IMR-90 (cell line): ENCODE results near the gene PEX19. TPM values are rescaled to one million over a fixed set of nuclear protein-coding genes. Genes with fewer than 3 reads are reported as not detected.

Source experiments
- ATAC-seq: fragments of 200-7000 bp; cut with Tn5 transposase; 2 replicates; pipeline ENCODE4 v1.9.1; 2020; ENCODE audit warnings: low read depth, mild to moderate bottlenecking, moderate library complexity
- BruUV-seq: library from RNA; stranded (reverse); fragments of 400-500 nt; replicated peaks from 2 replicates; lab custom pipeline; 2021; lab: Mats Ljungman, UMichigan
- CTCF ChIA-PET: fragments of 300-600 bp; formaldehyde crosslinking; extraction: SDS; loops from one replicate; lab custom pipeline; 2021; ENCODE audit warnings: antibody characterized with exemption; lab: Yijun Ruan, JAX
- POLR2A ChIA-PET: fragments of 300-600 bp; sonication (Branson Sonifier 250); formaldehyde crosslinking; loops from one replicate; lab custom pipeline; 2022; ENCODE audit warnings: antibody characterized with exemption; ENCODE audit not compliant: unreplicated experiment; lab: Charles Lee
- DNase-seq: peaks from one replicate; pipeline ENCODE4 v3.0.0; 2013
- H2AFZ ChIP-seq: replicated peaks from 2 replicates; pipeline ENCODE3; 2013; ENCODE audit warnings: low read length, mild to moderate bottlenecking; ENCODE audit not compliant: poor library complexity
- H2AK5ac ChIP-seq: 2 replicates; pipeline ENCODE4 v1.6.1; 2013; ENCODE audit warnings: low read depth, low read length, inconsistent platforms
- H2AK9ac ChIP-seq: replicated peaks from 2 replicates; pipeline ENCODE3; 2013; ENCODE audit warnings: mild to moderate bottlenecking, low read depth, low read length, moderate library complexity; ENCODE audit not compliant: poor library complexity
- H2BK120ac ChIP-seq: 2 replicates; pipeline ENCODE4 v1.6.1; 2013; ENCODE audit warnings: low read depth, low read length, inconsistent platforms
- H2BK15ac ChIP-seq: 3 replicates; pipeline ENCODE4 v1.6.1; 2013; ENCODE audit warnings: low read depth, low read length, inconsistent platforms
- H2BK20ac ChIP-seq: 2 replicates; pipeline ENCODE4 v1.6.1; 2013; ENCODE audit warnings: low read depth, mild to moderate bottlenecking, inconsistent platforms, low read length, moderate library complexity
- H2BK5ac ChIP-seq: 2 replicates; pipeline ENCODE4 v1.6.1; 2013; ENCODE audit warnings: mild to moderate bottlenecking, low read depth, low read length, inconsistent platforms; ENCODE audit not compliant: poor library complexity, severe bottlenecking
- H3K14ac ChIP-seq: replicated peaks from 2 replicates; pipeline ENCODE4 v1.6.1; 2013; ENCODE audit warnings: low read depth, low read length, inconsistent platforms
- H3K18ac ChIP-seq: 2 replicates; pipeline ENCODE4 v1.6.1; 2013; ENCODE audit warnings: low read depth, low read length, control low read depth
- H3K23ac ChIP-seq: 2 replicates; pipeline ENCODE4 v1.6.1; 2013; ENCODE audit warnings: low read depth, low read length, inconsistent platforms
- H3K27ac ChIP-seq: 2 replicates; pipeline ENCODE4 v1.5.1; 2013; ENCODE audit warnings: mild to moderate bottlenecking, control low read depth, low read length; ENCODE audit not compliant: insufficient read depth
- H3K27me3 ChIP-seq: 2 replicates; pipeline ENCODE4 v1.6.1; 2013; ENCODE audit warnings: low read length; ENCODE audit not compliant: control insufficient read depth, insufficient read depth
- H3K36me3 ChIP-seq: 2 replicates; pipeline ENCODE4 v1.6.1; 2013; ENCODE audit warnings: low read length, mixed read lengths; ENCODE audit not compliant: control insufficient read depth, insufficient read depth
- H3K4ac ChIP-seq: 2 replicates; pipeline ENCODE4 v1.6.1; 2013; ENCODE audit warnings: low read depth, low read length, inconsistent platforms
- H3K4me1 ChIP-seq: 2 replicates; pipeline ENCODE4 v1.6.1; 2013; ENCODE audit warnings: low read length, mixed read lengths; ENCODE audit not compliant: control insufficient read depth, insufficient read depth
- H3K4me2 ChIP-seq: 2 replicates; pipeline ENCODE4 v1.6.1; 2013; ENCODE audit warnings: low read depth, mild to moderate bottlenecking, control low read depth, low read length, moderate library complexity
- H3K4me3 ChIP-seq: 2 replicates; pipeline ENCODE4 v1.5.1; 2013; ENCODE audit warnings: low read depth, mild to moderate bottlenecking, control low read depth, low read length, moderate library complexity; ENCODE audit not compliant: insufficient read depth
- H3K56ac ChIP-seq: 2 replicates; pipeline ENCODE4 v1.6.1; 2013; ENCODE audit warnings: low read length, inconsistent platforms; ENCODE audit not compliant: insufficient read depth; ENCODE audit errors: extremely low read depth
- H3K79me1 ChIP-seq, 2 experiments: 2 replicates each; pipeline ENCODE4 v1.6.1; 2013; ENCODE audit warnings: low read length in 2 of 2, inconsistent platforms in 1 of 2, low read depth in 1 of 2
- H3K9ac ChIP-seq: 2 replicates; pipeline ENCODE4 v1.6.1; 2013; ENCODE audit warnings: low read depth, low read length, control low read depth
- H3K9me1 ChIP-seq: 2 replicates; pipeline ENCODE4 v1.6.1; 2013; ENCODE audit warnings: low read length, inconsistent platforms; ENCODE audit not compliant: insufficient read depth
- H3K9me3 ChIP-seq: 2 replicates; pipeline ENCODE4 v1.6.1; 2013; ENCODE audit warnings: low read length; ENCODE audit not compliant: control insufficient read depth, insufficient read depth
- H4K20me1 ChIP-seq: 2 replicates; pipeline ENCODE4 v1.6.1; 2013; ENCODE audit warnings: low read length, inconsistent platforms; ENCODE audit not compliant: insufficient read depth
- H4K5ac ChIP-seq: 2 replicates; pipeline ENCODE4 v1.6.1; 2013; ENCODE audit warnings: mild to moderate bottlenecking, low read depth, low read length, control low read depth
- H4K8ac ChIP-seq, 2 experiments: 2 replicates each; pipeline ENCODE4 v1.6.1; 2013; ENCODE audit warnings: low read depth in 2 of 2, low read length in 2 of 2, control low read depth in 1 of 2, inconsistent platforms in 1 of 2
- H4K91ac ChIP-seq: 2 replicates; pipeline ENCODE4 v1.6.1; 2013; ENCODE audit warnings: low read depth, low read length, inconsistent platforms; ENCODE audit not compliant: insufficient read depth
- CEBPB ChIP-seq: IDR thresholded peaks from 2 replicates; pipeline ENCODE4 v1.6.1; 2012; ENCODE audit warnings: low read depth, low read length, improper control_type of control experiment
- MAZ ChIP-seq: IDR thresholded peaks from 2 replicates; pipeline ENCODE4 v1.6.1; 2012; ENCODE audit warnings: low read depth, mild to moderate bottlenecking, low read length, improper control_type of control experiment, moderate library complexity, borderline replicate concordance
- NFE2L2 ChIP-seq: fragments of 150-350 bp; IDR thresholded peaks from 2 replicates; pipeline ENCODE4 v1.6.1; 2016; ENCODE audit warnings: low read depth, mild to moderate bottlenecking, low read length
- RCOR1 ChIP-seq: IDR thresholded peaks from 2 replicates; pipeline ENCODE4 v1.6.1; 2012; ENCODE audit warnings: mild to moderate bottlenecking, low read length, improper control_type of control experiment; ENCODE audit not compliant: insufficient replicate concordance
- dilution Hi-C: fragments of 300-500 bp; cut with HindIII; formaldehyde crosslinking; loops from one replicate; pipeline ENCODE4 v1.14.3; 2018; ENCODE audit warnings: low sequenced_read_pairs; ENCODE audit not compliant: unreplicated experiment
- in situ Hi-C: fragments of 300-500 bp; cut with MboI; formaldehyde crosslinking; loops from 3 replicates; pipeline ENCODE4 v1.14.3; 2019; ENCODE audit warnings: low sequenced_read_pairs, inconsistent platforms, mixed read lengths
- intact Hi-C: fragments of 100-400 bp; cut with micrococcal nuclease; formaldehyde crosslinking; loops from 2 replicates; pipeline ENCODE4 v1.10.0; 2022
- polyA plus RNA-seq, 3 experiments: library from polyadenylated mRNA; depleted of rRNA; stranded (reverse); fragments of >200 nt; gene quantifications; 2 replicates each; pipeline ENCODE4 v1.2.3, GENCODE V29; 2012; ENCODE audit warnings: low replicate concordance in 1 of 3
- total RNA-seq: library from RNA; depleted of rRNA; stranded (reverse); fragments of >200 nt; gene quantifications from 2 replicates; pipeline ENCODE4 v1.2.3, GENCODE V29; 2012

PEX19 gene
- total and polyA plus RNA-seq, 2 of the 4 experiments (the other 2 are of a cell fraction) = 44.5 to 67.7 TPM

DNA sequence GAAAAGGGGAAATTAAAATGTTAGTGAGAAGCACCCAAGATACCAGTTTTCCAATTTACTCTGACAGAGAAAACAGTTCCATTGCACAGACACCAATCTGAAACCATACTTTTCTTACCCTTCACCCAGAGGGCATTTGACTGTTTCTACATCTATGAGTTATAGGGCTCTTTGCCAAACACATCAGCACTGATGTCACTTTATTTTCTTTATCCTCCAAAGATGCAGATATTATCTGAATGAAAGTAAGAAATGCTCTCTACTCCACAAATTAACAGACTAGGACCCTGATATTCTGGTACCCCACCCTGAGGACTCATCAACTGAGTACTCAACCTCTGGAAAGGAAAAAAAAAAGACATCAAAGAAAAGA, 24.2 kb upstream of the PEX19 start:
- H2BK120ac ChIP-seq = no peak overlapping the region
- H3K9me3 ChIP-seq = no peaks in the 10 kb centered on the region
- no peak overlapping the region for H2AK5ac ChIP-seq
- H3K9me1 ChIP-seq = no peaks in the 10 kb centered on the region; the same call in 1 of the 2 replicates
- peaks cover 61% of the 10 kb centered on the region for H3K36me3 ChIP-seq
- ChIA-PET POLR2A (no interaction called here), CTCF (interaction anchor here (1.5 to 1.6 kb wide), 2 partner anchors 17 to 116 kb away, joined by 4 to 5 read pairs; no protein-coding TSS in a partner anchor)
- no peak overlapping the region for H3K23ac ChIP-seq
- H3K4ac ChIP-seq = no peak overlapping the region
- H2BK15ac ChIP-seq = no peak overlapping the region
- DNase-seq (peak; percentile 59), ATAC-seq (peak; percentile 49)
- H3K79me1 ChIP-seq = peaks cover 31 to 32% of the 10 kb centered on the region in 2 experiments
- no peak overlapping the region for H3K4me2 ChIP-seq
- H3K18ac ChIP-seq = no peak overlapping the region
- no peaks in the 10 kb centered on the region for H3K4me1 ChIP-seq
- in situ Hi-C loops (no loop called here), intact Hi-C loops (no loop called here), dilution Hi-C loops (no loop called here)
- no peak overlapping the region for H2BK5ac ChIP-seq
- no peak overlapping the region for H3K27ac ChIP-seq
- TF ChIP-seq MAZ (no peak), RCOR1 (no peak), CEBPB (0 out of 2 replicates have a peak, but pooled peaks have one; percentile 3), NFE2L2 (no peak)
- H4K91ac ChIP-seq = no peak overlapping the region
- H2BK20ac ChIP-seq = no peak overlapping the region
- H2AK9ac ChIP-seq = no peak overlapping the region
- H3K4me3 ChIP-seq = no peak overlapping the region
- H3K56ac ChIP-seq = no peak overlapping the region
- H2AFZ ChIP-seq = no peak overlapping the region
- H3K27me3 ChIP-seq = no peaks in the 10 kb centered on the region
- peaks cover 18% of the 10 kb centered on the region for H4K20me1 ChIP-seq
- BruUV-seq = no TSS peak
- no peak overlapping the region for H3K9ac ChIP-seq
- no peak overlapping the region for H4K5ac ChIP-seq
- H4K8ac ChIP-seq = no peak overlapping the region
- no peak overlapping the region for H3K14ac ChIP-seq
